ENCODE measurements around the gene PSMD11.

PSMD11 gene

DNA sequence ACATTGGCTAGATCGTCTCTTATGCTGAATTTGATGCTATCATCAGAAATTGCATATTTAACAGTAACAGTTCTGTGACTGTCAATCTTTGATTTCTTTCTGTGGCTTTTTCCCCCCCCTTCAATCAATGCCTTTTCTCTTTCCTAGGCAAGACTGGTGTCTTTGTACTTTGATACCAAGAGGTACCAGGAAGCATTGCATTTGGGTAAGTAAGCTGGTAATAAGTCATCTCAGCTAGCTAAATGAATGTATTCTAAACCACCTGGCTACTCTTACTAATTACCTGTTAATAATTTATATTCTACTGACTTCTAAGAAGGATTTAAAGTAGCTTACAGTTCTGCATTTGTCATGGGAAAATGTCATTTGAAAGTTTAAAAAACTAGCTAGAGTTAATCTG, 20.1 kb downstream of the PSMD11 start:
- no peak for DNase-seq (ENCODE audit: low spot score)

DNA sequence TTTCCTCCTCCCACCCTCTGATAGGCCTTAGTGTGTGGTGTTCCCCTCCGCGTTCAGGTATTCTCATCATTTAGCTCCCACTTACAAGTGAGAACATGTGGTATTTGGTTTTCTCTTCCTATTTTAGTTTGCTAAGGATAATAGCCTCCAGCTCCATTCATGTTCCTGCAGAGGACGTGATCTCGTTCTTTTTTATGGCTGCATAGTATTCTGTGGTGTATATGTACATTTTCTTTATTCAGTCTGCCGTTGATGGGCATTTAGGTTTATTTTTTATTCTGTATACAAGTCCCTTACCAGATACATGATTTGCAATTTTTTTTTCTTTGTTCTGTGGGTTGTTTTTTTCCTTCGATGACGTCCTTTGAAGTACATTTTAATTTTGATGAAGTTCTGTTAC, 23.6 kb downstream of the PSMD11 start:
- no peak for DNase-seq (ENCODE audit: low spot score)

DNA sequence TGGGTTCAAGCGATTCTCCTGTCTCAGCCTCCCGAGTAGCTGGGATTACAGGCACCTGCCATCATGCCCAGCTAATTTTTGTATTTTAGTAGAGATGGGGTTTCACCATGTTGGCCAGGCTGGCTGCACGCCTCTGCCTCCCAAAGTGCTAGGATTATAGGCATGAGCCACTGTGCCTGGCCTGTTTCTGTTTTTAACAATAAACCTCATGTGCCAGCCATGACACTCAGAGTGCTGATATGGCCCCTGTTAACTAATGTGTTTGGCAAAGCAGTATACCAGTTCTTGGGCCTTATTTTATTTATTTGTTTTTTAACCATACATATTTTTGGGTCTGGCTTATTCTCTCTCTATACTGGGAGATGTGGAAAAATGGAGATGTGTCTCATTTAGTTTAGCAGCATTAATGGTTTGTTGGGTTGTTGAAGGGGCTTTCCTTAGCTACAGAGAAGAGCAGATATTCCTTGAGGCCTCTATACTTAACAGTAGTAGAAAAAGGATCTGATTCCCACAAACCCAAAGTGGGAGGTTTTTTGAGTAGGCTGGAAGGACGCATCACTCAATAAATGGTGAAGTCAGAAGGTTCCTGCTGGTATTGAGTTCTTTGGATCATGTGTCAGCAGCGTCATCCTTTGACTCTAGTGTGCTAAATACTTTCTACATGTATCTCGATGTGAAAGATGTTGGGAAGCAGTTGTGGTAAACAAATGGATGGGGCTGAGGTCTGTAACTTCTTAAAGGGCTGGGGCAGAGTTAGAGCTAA, 26.3 kb downstream of the PSMD11 start:
- no peak for DNase-seq (ENCODE audit: low spot score)

DNA sequence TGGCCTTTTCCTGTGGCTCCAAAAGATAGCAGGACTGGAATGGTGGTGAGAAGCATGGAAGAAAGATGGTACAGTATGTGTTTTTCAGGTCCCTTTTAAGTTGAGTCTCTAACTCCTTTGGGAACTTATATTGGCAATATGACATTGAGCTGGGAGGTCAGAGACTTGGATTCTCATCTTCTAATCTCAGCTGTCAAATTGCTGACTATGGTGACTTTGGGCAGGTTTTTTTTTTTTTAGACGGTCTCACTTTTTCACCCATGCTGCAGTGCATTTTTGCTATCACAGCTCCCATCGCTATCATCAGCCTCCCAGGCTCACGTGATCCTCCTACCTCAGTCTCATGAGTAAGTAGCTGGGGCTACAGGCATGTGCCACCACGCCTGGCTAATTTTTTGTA, 27.3 kb downstream of the PSMD11 start:
- no peak for DNase-seq (ENCODE audit: low spot score)

DNA sequence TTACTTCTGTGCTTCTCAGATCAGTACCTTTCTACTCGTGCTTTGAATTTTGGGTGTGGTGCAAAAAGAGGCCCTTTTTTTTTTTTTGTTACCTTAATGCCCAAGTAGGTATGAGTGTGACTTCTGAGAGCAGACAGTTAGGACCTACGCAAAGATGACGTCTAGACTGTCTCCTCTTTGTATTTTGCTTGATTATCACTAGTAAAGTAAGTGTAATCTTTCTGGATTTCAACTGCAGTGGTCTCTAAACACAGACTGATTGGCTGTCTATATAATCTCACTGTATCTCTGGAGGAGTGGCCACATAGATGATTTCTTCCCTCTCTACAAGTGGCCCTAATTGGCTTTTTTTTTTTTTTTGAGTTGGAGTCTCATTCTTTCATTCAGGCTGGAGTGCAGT, 30.9 kb downstream of the PSMD11 start:
- no peak for DNase-seq (ENCODE audit: low spot score)

DNA sequence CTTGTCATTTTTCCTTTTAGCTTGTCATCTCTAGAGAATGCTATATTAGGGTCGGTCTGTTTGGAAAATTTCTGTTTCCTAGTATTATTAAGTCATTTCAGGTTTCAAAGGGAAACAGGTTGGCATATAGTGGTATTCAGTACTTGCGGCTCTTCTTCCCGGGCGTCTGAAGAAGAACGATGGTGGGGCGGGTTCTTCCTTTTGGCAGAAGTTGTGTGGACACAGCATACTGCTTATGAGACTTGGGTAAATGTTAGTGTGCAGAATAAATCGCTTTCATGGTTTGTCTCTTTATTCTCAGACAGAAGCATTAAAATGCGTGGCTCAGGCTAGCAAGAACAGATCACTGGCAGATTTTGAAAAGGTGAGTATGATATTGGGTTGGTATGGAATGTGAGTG, 32.9 kb downstream of the PSMD11 start:
- DNase-seq (ENCODE audit: low spot score), result no peak

DNA sequence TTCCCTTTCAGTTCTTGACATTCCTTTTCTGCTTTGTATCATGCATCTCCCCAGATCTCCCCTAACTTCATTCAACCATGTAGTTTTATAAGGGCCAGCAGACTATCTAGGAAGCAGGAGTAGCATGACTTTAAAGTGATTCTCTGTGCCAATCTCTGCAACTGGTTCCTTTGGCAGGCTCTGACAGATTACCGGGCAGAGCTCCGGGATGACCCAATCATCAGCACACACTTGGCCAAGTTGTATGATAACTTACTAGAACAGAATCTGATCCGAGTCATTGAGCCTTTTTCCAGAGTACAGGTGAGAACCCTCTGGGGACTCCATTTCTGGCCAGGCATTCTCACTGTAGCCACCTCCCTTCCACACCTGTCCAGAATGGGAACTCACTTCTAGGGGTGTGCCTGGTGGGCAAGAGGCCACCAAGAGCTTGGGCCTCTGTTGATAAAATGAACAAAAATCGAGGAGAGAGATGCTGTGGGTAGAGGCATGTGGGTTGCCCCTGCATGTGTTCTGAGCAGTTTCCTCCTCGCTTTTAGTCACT, 34.8 kb downstream of the PSMD11 start:
- DNase-seq (ENCODE audit: low spot score), result no peak

DNA sequence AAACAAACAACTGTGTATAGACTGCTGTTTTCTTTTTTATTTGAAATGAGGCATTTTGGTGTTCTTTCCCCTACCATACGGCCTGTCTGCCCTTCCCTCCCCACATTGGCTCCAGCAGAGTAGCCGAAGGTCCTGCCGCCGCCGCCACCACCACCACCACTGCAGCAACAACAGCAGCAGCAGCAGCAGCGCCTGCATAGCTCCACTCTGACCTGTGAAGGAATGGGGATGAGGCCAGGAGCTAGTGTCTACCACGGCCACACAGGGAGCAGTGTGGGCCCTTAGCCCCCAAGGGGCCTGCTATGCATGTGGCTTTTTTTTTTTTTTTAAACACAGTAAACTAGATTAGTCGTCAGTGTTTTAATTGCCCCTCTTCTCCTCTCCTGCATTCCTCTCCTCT, 36.9 kb downstream of the PSMD11 start:
- no peak for DNase-seq (ENCODE audit: low spot score)

DNA sequence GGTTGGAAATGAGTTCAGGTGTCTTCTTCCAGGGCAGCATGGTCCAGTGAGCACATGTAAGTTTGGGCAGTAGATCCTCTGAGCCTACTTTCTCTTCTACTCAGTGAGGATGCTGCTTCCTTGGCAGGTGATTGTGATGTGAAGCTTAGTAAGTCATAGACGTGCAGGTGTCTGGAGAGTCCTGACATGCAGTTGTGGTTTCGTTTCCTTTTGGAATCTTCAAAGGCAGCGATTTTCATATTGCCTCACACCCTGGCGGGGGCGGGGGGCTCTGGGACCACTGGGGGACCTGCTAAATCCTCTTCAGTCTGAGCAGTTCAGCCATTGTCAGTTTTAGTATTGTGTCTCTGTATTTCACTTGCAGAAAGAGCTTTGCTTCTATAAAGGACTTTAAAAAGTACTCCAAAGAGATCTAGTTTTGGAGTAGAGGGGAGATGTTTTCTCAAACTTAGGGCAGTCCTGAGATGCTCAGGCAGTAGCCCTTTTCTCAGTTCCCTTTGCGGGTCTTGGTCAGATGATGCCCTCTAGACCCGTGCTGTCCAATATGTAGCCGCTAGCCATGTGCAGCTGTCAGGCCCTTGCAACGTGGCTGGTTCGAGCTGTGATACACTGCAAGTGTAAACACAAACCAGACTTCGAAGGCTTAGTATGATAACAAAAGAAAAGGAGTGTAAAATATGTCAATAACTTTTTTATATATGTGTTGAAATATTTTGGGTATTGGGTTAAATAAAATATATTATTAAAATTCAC, 38.4 kb downstream of the PSMD11 start:
- DNase-seq (ENCODE audit: low spot score), result no peak

DNA sequence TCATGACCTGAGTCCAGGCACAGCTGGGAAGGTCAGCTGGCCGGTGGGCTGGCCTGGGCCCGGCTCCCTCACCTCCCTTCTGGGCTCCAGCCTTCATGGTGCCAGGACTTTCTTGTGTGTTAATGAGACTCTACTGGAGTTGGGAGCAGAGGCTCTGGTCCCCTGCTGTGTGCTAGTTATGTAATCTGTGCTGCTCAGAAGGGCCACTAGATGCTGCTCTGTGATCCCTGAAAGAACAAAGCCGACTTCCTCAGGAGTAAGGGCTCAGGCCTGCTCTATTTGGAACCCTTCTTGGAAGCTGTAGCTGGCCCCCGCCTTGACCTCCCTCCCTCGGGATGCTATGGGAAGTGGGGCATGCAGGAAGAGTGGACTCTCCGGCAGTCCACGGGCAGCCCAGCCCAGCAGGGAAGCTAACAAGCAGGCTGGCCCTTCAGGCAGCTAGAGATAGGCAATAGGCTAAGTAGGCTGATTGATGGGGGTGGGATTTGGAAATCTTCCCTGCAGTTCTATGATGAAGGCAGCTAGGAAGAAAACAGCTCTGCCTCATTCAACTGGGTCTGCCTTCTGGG, 39.2 kb downstream of the PSMD11 start:
- peak; percentile 66 for DNase-seq (ENCODE audit: low spot score)

DNA sequence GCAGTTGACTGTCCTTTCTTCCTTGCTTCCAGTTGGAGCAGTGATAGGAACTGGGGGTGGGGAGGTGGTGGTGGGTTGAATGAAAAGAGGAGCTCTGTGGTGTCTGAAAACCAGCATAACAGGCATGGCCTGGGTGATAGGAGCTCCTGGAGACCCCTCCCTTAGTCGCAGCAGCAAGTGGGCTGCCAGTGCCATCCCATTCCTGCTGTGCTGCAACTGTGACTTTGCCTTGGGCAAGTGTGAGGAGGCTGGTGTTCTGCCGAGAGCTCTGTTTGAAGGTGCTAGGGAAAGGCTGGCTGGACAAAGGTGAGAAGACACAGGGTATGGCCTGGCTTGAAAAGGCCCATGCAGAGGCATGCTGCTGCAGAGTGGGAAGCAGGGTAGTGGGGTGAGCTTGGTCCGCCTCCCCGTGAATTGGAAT, 39.7 kb downstream of the PSMD11 start:
- no peak for DNase-seq (ENCODE audit: low spot score)

DNA sequence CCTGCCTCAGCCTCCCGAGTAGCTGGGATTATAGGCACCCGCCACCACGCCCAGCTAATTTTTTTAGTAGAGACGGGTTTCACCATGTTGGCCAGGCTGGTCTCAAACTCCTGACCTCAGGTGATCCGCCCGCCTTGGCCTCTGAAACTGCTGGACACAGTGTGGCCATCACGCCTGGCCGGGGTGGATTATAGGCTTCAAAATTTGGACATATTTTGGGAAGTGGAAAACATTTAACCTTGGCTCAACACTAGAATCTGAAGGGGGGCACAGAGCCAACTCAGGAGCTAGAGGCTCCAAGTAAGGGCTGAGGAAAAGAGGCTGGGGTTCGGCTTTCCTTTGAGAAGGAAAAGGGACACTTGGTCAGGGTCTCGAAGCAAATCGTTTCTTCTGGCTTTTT, 40.3 kb downstream of the PSMD11 start:
- no peak for DNase-seq (ENCODE audit: low spot score)

DNA sequence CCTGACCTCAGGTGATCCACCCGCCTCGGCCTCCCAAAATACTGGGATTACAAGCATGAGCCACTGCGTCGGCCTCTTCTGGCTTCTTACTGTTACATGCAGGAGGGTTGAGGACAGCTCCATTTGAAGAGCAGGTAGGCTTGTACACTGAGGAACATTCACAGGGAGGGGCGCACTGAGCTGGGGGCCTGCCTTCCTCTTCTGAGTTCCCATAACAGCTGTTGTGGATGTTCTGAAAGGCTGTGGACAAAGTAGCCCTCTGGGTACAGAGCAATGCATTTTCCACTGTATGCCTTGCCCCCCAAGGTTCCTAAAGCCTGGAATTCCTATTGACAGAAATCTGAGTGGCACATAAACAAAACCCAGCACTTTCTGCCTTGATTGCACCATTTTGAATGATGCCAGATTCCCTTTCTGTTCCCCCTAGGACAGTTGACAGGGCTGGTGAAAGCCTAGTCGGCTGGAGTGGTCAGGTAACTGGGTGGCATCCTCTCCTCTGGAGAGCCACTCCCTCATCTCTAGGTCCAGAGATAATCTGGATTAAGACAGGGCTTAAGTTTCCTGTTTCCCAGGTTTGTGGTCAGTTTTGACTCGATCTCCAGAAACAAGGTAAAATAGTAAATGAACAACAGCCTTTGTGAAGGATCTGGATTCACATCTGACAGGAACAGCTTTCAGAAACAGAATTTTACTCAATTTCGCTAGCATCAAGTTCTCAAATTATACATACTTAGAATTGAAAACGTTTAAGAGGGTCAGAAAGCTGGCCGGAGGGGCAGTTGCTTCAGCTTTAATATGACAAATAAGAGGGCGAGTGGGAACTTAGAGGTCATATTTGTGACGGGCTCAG, 41.2 kb downstream of the PSMD11 start:
- no peak for DNase-seq (ENCODE audit: low spot score)

DNA sequence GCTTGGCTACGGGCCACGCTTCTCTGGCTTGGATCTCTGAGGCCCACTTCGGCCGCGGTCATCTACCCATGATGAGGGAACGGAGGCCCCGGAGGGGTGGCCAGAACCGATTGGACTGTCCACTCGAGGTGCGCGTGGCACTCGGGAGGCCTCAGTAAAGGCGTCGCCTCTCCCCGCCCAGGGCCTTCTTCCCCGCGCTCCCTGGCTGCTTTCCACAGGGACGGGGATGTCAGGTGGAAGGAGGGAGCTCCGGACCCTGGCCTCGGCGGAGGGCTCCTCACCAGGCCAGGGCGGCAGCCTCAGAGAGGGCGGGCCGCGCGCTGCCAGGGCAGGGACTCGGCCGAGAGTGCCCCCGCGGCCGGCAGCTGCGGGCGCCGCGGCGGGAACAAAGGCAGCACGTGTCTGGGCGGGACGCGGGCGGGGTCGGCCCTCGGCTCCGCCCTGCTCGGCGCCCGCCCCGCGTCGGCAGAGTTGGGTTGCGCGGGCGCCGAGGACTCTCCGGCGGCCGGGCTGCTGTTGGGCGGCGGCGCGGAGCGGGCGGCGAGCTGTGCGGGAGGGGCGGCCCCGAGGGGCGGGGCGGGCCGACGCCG, 41.9 kb downstream of the PSMD11 start:
- DNase-seq (ENCODE audit: low spot score), result peak; percentile 70

DNA sequence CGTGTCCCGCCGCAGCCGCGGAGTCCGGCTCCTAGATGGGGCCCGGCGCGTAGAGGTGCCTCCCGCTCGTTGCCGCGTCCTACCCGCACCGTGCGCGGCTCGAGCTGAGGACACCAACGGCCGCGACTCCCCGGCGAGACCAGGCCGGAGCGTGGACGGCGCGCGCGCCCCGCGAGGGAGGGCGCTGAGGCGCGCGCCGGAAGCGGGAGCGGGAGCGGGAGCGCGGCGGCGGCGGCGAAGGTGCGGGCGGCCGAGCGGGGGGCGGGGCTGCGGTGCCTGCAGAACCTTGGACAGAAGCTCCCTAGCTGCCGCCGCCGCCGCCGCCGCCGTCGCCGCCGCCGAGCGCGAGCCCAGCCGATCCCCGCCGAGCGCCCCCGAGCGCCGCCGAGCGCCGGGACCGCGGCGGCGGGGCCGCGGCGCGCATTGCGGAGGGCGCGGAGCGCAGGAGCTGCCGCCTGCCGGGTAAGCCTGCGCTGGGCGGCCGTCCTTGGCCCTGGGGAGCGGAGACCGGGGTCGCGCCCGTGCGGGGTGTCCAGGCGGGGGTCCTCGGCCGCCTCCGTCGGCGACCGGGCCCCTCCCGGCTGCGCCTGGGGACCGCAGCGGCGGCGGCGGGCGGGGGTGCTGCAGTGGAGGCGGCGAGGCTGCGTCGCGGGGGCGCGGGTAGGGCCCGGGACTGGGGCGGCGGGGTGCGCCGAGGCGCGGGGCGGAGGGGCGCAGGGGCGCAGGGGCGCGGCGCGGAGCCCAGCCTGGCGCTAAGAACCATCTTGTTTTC, 42.6 kb downstream of the PSMD11 start, which contains the start of gene CDK5R1:
Gene CDK5R1, plus strand, starts transcription at position 293 of the 772 bp plus-strand sequence. CDS start 628 bp downstream, outside the sequence.
- DNase-seq (ENCODE audit: low spot score), result peak; percentile 40

DNA sequence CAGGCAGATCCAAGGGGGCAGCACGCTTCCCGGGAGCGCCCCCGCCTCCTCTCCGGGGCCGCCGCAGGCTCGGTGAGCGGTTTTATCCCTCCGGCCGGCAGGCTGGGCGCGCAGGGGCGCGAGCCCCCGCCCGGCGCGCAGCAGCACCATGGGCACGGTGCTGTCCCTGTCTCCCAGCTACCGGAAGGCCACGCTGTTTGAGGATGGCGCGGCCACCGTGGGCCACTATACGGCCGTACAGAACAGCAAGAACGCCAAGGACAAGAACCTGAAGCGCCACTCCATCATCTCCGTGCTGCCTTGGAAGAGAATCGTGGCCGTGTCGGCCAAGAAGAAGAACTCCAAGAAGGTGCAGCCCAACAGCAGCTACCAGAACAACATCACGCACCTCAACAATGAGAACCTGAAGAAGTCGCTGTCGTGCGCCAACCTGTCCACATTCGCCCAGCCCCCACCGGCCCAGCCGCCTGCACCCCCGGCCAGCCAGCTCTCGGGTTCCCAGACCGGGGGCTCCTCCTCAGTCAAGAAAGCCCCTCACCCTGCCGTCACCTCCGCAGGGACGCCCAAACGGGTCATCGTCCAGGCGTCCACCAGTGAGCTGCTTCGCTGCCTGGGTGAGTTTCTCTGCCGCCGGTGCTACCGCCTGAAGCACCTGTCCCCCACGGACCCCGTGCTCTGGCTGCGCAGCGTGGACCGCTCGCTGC, 43.3 kb downstream of the PSMD11 start:
- no peak for DNase-seq (ENCODE audit: low spot score)

DNA sequence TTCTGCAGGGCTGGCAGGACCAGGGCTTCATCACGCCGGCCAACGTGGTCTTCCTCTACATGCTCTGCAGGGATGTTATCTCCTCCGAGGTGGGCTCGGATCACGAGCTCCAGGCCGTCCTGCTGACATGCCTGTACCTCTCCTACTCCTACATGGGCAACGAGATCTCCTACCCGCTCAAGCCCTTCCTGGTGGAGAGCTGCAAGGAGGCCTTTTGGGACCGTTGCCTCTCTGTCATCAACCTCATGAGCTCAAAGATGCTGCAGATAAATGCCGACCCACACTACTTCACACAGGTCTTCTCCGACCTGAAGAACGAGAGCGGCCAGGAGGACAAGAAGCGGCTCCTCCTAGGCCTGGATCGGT, 43.9 kb downstream of the PSMD11 start:
- DNase-seq (ENCODE audit: low spot score), result no peak

DNA sequence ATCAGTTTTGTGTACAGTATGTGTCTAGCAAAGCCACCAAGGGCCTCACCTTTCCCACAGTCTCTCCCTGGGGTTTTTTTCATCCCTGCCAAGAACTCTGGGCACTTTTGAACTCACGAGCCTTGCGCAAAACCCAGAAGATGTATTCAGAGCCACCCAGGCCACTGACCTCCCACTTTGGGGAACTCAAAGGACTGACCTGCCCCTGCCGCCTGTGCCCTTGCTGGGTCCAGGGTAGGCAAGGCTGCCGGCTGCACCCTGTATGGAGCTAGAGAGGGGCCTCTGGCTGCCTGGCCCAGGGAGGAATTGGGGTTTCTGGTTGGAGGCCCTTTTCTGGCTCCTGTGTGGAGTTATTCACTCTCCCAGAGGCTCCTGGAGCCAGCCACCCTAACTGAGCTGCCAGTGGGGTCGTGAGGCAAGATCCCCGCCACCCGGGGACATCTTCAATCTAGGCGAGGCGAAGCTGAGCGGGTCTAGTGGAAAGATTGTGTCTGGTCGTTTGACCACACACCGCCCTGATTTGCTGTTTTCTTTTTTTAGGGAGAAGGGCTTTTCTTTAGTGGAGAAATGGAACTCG, 44.4 kb downstream of the PSMD11 start:
- no peak for DNase-seq (ENCODE audit: low spot score)

DNA sequence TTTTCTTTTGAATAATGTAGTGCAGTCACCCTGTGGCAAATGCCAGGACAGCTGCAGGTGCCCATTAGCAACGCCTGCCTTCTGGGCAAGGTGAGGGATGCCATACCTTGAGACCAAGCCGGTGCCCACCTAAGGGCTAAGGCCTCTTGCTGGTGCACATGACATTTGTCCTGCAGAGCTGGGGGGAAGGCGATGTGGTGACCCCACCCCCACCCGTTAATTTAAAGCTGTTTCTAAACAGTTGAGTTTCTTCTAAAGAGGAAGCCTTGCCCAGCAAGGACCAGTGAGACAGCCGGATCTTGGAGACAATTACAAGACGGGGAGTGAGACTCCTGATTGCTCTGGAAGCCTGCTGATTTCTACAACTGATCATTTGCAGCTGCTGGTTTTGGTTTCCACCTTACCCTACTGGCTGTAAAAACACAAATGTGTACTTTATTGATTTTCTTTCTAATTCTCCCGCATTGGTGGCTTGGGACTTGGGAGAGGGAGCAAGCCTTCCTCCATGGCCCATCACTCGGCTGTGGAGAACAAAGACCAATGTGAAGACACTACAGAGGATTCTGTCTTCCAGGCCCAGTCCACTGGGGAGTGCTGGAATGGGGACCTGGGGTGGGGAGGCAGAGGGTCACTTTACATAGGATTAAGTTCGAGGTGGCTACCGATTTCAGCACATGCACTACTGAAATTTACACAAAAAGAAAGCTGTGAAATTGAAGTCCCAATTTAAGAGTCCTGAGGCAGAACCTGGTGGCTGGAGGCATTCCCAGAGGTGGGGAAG, 45.2 kb downstream of the PSMD11 start:
- DNase-seq (ENCODE audit: low spot score), result no peak

All from COLO829 (cell line).